ENCODE measurements around the gene JPH2.

JPH2 gene

GRCh38 chr20:44186674-44187053 is 324 bp downstream of the JPH2 start:
- no peak for DNase-seq

- no peak for DNase-seq
These were observed 787 bp downstream of the JPH2 start for GRCh38 chr20:44186201-44186600.

GRCh38 chr20:44185574-44185973 is 1.4 kb downstream of the JPH2 start:
- DNase-seq = no peak

- no peak for DNase-seq
These were observed 3.7 kb downstream of the JPH2 start for GRCh38 chr20:44183282-44183681.

- no peak for DNase-seq
These were observed 4.1 kb downstream of the JPH2 start for GRCh38 chr20:44182863-44183262.

- DNase-seq = no peak
These were observed 4.7 kb downstream of the JPH2 start for GRCh38 chr20:44182135-44182765.

- DNase-seq = no peak
These were observed 5.4 kb downstream of the JPH2 start for GRCh38 chr20:44181611-44182010.

GRCh38 chr20:44180814-44181213 is 6.2 kb downstream of the JPH2 start:
- DNase-seq = no peak

GRCh38 chr20:44176833-44177534 is 10.0 kb downstream of the JPH2 start:
- DNase-seq = no peak

- DNase-seq = no peak
These were observed 11.8 kb downstream of the JPH2 start for GRCh38 chr20:44174996-44175765.

- no peak for DNase-seq
These were observed 13.1 kb downstream of the JPH2 start for GRCh38 chr20:44173846-44174245.

- DNase-seq = no peak
These were observed 13.9 kb downstream of the JPH2 start for GRCh38 chr20:44173116-44173515.

- DNase-seq = no peak
These were observed 14.4 kb downstream of the JPH2 start for GRCh38 chr20:44172572-44172950.

GRCh38 chr20:44171775-44172571 is 15.0 kb downstream of the JPH2 start:
- DNase-seq = no peak

- DNase-seq = no peak
These were observed 16.1 kb downstream of the JPH2 start for GRCh38 chr20:44170816-44171410.

- DNase-seq = no peak
These were observed 19.3 kb downstream of the JPH2 start for GRCh38 chr20:44167736-44168135.

GRCh38 chr20:44166477-44166876 is 20.5 kb downstream of the JPH2 start:
- DNase-seq = no peak

- DNase-seq = no peak
These were observed 21.0 kb downstream of the JPH2 start for GRCh38 chr20:44166008-44166407.

GRCh38 chr20:44160133-44160532 is 26.9 kb downstream of the JPH2 start:
- no peak for DNase-seq

GRCh38 chr20:44159711-44160110 is 27.3 kb downstream of the JPH2 start:
- no peak for DNase-seq

GRCh38 chr20:44159125-44159524 is 27.9 kb downstream of the JPH2 start:
- no peak for DNase-seq

- DNase-seq = no peak
These were observed 29.9 kb downstream of the JPH2 start for GRCh38 chr20:44157061-44157460.

GRCh38 chr20:44154521-44155001 is 32.4 kb downstream of the JPH2 start:
- no peak for DNase-seq
